ENCODE results near the gene TEX2. TPM values are rescaled to one million over a fixed set of nuclear protein-coding genes. Genes with fewer than 3 reads are reported as not detected.

Gene TEX2
- total and polyA plus RNA-seq, 2 experiments from 2014 or later: 7.5 to 17.7 TPM

- DNase-seq (ENCODE audit: low spot score) (no peak), ATAC-seq (no peak)
- H4K20me1 ChIP-seq (replicated peaks; ENCODE audit: insufficient read depth): no peaks in the 10 kb centered on the region; the same call in 1 of the 2 replicates
- H3K4me3 Mint-ChIP-seq: no peak overlapping the region
- H3K4me1 ChIP-seq (ENCODE audit: insufficient read depth): peaks cover 6% of the 10 kb centered on the region; the same call in 1 of the 2 replicates
- peak overlapping the region; percentile 51; the same call in 1 of the 2 replicates for H3K27ac Mint-ChIP-seq
- no peak overlapping the region for H3K4me2 ChIP-seq
- no peaks in the 10 kb centered on the region for H3K36me3 Mint-ChIP-seq (ENCODE audit: low read depth)
- no peaks in the 10 kb centered on the region for H3K9me3 Mint-ChIP-seq
- H3K27ac ChIP-seq (ENCODE audit: low read depth): no peak overlapping the region
- peaks cover 18% of the 10 kb centered on the region for H3K4me1 Mint-ChIP-seq
- no peaks in the 10 kb centered on the region for H3F3A ChIP-seq (replicated peaks; ENCODE audit: low read depth)
- no peak overlapping the region for H3K4me3 ChIP-seq
- no peaks in the 10 kb centered on the region for H3K79me2 ChIP-seq (replicated peaks; ENCODE audit: insufficient read depth)
- no peaks in the 10 kb centered on the region for H3K9me2 ChIP-seq (ENCODE audit: insufficient read depth)
- no peak overlapping the region for H2AFZ ChIP-seq
- no peaks in the 10 kb centered on the region for H3K27me3 Mint-ChIP-seq (ENCODE audit: insufficient read depth, low read depth, poor library complexity)
- no peaks in the 10 kb centered on the region for H3K27me3 ChIP-seq (ENCODE audit: insufficient read depth)
- TF ChIP-seq REST (IDR thresholded peaks at IDR 0.05; ENCODE audit: unreplicated experiment) (no peak), POLR2AphosphoS5 (IDR thresholded peaks at IDR 0.05; ENCODE audit: low read depth) (no peak)
- H3K36me3 ChIP-seq (ENCODE audit: insufficient read depth): no peaks in the 10 kb centered on the region
These were observed 102.7 kb downstream of the TEX2 start for GRCh38 chr17:64160378-64160777.

GRCh38 chr17:64158831-64159590, 104.0 kb downstream of the TEX2 start:
- Mint-ChIP-seq H3K27ac (peak overlapping the region; percentile 38; the same call in 1 of the 2 replicates), H3K36me3 (ENCODE audit: low read depth) (no peaks in the 10 kb centered on the region), H3K9me3 (no peaks in the 10 kb centered on the region), H3K27me3 (ENCODE audit: insufficient read depth, low read depth, poor library complexity) (no peaks in the 10 kb centered on the region), H3K4me3 (no peak overlapping the region), H3K4me1 (peaks cover 25% of the 10 kb centered on the region)
- Histone ChIP-seq H3K27me3 (ENCODE audit: insufficient read depth) (no peaks in the 10 kb centered on the region), H3K9me2 (ENCODE audit: insufficient read depth) (no peaks in the 10 kb centered on the region), H4K20me1 (replicated peaks; ENCODE audit: insufficient read depth) (no peaks in the 10 kb centered on the region), H2AFZ (no peak overlapping the region), H3K36me3 (ENCODE audit: insufficient read depth) (no peaks in the 10 kb centered on the region), H3K27ac (ENCODE audit: low read depth) (no peak overlapping the region), H3K4me1 (ENCODE audit: insufficient read depth) (peaks cover 6% of the 10 kb centered on the region; the same call in 1 of the 2 replicates), H3K79me2 (replicated peaks; ENCODE audit: insufficient read depth) (no peaks in the 10 kb centered on the region), H3F3A (replicated peaks; ENCODE audit: low read depth) (no peaks in the 10 kb centered on the region), H3K4me3 (no peak overlapping the region), H3K4me2 (no peak overlapping the region)
- ATAC-seq: no peak
- TF ChIP-seq POLR2AphosphoS5 (IDR thresholded peaks at IDR 0.05; ENCODE audit: low read depth): no peak
- TF ChIP-seq CREB1 (CRISPR knock-in tag; IDR thresholded peaks at IDR 0.05; ENCODE audit: low read depth): no peak
- TF ChIP-seq CTCF (conservative IDR thresholded peaks at IDR 0.05; ENCODE audit: low read depth in 2 of 2): no peak
- TF ChIP-seq STAT1 (IDR thresholded peaks at IDR 0.05; ENCODE audit: unreplicated experiment): no peak
- TF ChIP-seq ETS1 (IDR thresholded peaks at IDR 0.05): no peak
- no peak for TF ChIP-seq NANOG (IDR thresholded peaks at IDR 0.05; ENCODE audit: borderline replicate concordance)
- TF ChIP-seq JUNB (IDR thresholded peaks at IDR 0.05; ENCODE audit: unreplicated experiment): no peak
- DNase-seq (ENCODE audit: low spot score): peak; percentile 11
